IPS DF 6.9 (cell line): Measurements from ENCODE around the gene FRMD5.
"Not testable (repeated sequence)": the region's sequence is repeated elsewhere in the genome, so short reads cannot be mapped to it uniquely, and the experiment has no call there.

Experiments used
- DNase-seq: peaks from one replicate; pipeline ENCODE4 v3.0.0-alpha.2; 2013; ENCODE audit warnings: low read depth, low spot score
- H3K27ac ChIP-seq: one replicate; pipeline ENCODE4 v1.5.1; 2013; ENCODE audit warnings: low read length, control low read depth
- H3K27me3 ChIP-seq: 2 replicates; pipeline ENCODE4 v1.6.1; 2013; ENCODE audit warnings: mild to moderate bottlenecking, low read length; ENCODE audit not compliant: control insufficient read depth, insufficient read depth
- H3K36me3 ChIP-seq: 2 replicates; pipeline ENCODE4 v1.6.1; 2013; ENCODE audit warnings: low read length; ENCODE audit not compliant: control insufficient read depth, insufficient read depth
- H3K4me1 ChIP-seq: 2 replicates; pipeline ENCODE4 v1.6.1; 2013; ENCODE audit warnings: low read length; ENCODE audit not compliant: control insufficient read depth, insufficient read depth
- H3K4me3 ChIP-seq: 2 replicates; pipeline ENCODE4 v1.5.1; 2013; ENCODE audit warnings: mild to moderate bottlenecking, low read length
- H3K9me3 ChIP-seq: 2 replicates; pipeline ENCODE4 v1.6.1; 2013; ENCODE audit warnings: low read length, inconsistent platforms; ENCODE audit not compliant: control insufficient read depth, insufficient read depth
- WGBS: extraction: QIAGEN DNeasy Blood & Tissue Kit; methylation state at CpG from one replicate; pipeline ENCODE4 v1.1.7; 2013; ENCODE audit warnings: mixed read lengths, missing lambda C conversion rate; ENCODE audit not compliant: insufficient read length, insufficient coverage; 5-methylcytosine and 5-hydroxymethylcytosine counted together

FRMD5 gene

DNA sequence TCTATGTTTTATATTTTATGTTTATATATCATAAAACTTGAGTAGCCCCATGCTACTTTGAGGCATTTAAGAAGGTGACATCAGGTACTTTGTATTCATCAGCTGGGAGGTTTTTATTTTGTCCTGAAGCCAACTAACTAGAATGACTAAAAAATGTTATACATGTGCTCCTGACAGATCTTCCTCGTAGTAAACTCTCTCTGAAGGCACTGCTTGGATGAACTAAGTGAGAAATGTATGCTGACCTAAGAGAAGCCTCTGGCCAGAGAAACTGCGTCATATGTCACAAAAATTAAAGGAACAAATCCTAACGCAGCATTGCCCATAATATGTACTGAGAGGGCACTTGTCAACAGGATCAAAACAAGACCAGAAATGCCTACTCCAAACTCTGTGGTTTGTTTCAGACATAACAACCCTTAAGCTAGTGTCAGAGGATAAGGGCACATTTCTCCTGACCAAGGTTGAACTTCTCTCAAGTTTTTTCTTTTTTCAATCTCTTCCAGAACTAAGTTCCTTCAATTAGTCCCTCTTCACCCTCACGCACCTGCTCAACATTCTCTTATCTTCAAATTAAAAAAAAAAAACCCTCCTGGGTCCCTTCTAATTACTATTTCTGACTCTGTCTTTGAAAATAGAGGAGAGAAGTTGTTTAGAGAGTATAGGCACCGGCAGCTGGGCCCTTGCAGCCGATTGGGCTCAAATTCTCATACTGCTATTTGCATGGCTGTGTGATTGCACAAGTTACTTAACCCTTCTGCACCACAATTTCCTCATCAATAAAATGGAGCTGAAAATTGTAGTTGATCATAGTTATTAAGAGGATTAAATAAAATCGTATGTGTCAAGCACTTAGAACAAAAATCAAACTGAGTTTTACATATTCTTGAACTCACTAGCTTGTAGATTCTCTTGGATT lies 159.0 kb downstream of the FRMD5 start:
- Histone ChIP-seq H3K4me1 (peaks cover 2% of the 10 kb centered on the region; the same call in 1 of the 2 replicates), H3K27me3 (no peaks in the 10 kb centered on the region), H3K4me3 (no peak overlapping the region), H3K27ac (no peak overlapping the region), H3K36me3 (no peaks in the 10 kb centered on the region), H3K9me3 (no peaks in the 10 kb centered on the region)
- DNase-seq, result no peak
- 100% methylated on average over 1 of the region's 7 CpGs for WGBS

DNA sequence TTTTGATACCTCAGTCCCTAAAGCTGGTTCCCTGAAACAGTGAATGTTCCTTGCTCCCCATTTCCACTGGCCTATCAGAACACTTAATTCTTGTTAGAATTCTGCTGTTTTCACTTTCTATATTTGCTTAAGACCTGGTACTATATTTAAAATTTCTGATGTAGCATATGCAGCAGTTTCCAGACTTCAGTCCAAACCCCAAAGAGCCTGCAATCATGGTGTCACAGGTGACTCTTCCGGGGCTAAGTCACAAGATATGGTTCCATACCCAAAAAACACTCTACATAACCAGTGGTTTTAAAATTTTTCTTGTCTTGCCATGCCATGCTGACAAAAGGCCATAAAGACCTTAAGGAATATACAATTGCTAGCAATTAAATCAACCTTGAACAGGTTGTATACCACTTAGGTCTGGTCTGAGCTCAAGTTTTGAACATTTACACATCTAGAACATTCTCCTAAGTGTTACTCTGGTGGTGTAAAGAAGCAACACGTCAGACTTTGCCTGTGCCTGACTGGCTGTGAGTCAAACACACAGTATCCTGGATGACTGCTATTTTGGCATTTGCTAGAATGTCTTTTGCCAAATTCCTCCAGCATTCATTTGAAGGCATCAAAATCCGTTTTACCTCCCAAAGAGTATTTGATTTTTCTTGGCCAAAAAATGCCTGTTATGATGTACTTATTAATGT lies 160.0 kb downstream of the FRMD5 start:
- Histone ChIP-seq H3K4me3 (no peak overlapping the region), H3K27ac (no peak overlapping the region), H3K9me3 (no peaks in the 10 kb centered on the region), H3K36me3 (no peaks in the 10 kb centered on the region), H3K27me3 (no peaks in the 10 kb centered on the region), H3K4me1 (peaks cover 2% of the 10 kb centered on the region; the same call in 1 of the 2 replicates)
- WGBS, result no CpG with 5 or more reads among the region's 3 CpGs
- no peak for DNase-seq

DNA sequence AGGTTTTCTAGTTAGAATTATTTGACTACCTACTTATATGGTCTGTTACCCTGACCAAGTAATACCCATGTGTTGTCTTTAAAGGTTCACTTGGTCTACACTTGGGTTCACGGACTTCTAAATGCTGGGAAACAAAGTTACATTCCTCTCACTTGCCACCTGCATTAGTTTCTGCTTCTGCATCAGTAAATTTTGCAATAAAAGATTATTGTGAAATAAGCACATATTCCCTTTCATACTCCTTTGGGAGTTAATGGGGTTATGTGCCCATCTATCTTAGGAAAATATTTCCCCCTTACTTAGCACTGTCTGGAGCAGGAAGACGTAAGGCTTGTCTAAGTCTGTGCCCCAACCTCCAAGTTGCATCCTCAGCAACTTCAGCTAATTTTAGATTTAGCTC lies 160.7 kb downstream of the FRMD5 start:
- Histone ChIP-seq H3K27me3 (no peaks in the 10 kb centered on the region), H3K4me1 (peaks cover 2% of the 10 kb centered on the region; the same call in 1 of the 2 replicates), H3K9me3 (no peaks in the 10 kb centered on the region), H3K36me3 (no peaks in the 10 kb centered on the region), H3K27ac (no peak overlapping the region), H3K4me3 (no peak overlapping the region)
- no CpG with 5 or more reads among the region's 2 CpGs for WGBS
- no peak for DNase-seq

DNA sequence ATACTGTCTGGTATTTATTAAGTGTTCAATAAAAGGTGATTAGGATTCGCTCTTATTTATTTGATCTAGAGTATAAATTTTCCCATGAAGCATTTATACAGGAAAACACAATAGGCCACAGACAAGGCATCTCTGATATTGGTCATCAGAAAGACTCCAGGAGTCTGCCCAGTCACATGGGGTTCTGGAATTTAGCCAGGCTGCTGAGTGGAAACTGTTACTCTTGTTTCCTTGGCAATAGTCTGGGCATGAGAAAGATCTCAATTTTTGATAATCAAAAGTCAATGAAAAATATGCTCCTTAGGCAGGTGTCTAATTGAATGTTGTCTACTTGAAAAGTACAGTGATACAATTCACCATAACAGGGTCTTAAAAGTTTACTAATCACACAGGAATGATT lies 161.2 kb downstream of the FRMD5 start:
- H3K4me1 ChIP-seq, result peaks cover 2% of the 10 kb centered on the region; the same call in 1 of the 2 replicates
- DNase-seq, result no peak
- whole genome bisulfite sequencing, result no CpG with 5 or more reads among the region's 1 CpG
- no peaks in the 10 kb centered on the region for H3K27me3 ChIP-seq
- H3K9me3 ChIP-seq, result no peaks in the 10 kb centered on the region
- H3K27ac ChIP-seq, result no peak overlapping the region
- H3K4me3 ChIP-seq, result no peak overlapping the region
- no peaks in the 10 kb centered on the region for H3K36me3 ChIP-seq

DNA sequence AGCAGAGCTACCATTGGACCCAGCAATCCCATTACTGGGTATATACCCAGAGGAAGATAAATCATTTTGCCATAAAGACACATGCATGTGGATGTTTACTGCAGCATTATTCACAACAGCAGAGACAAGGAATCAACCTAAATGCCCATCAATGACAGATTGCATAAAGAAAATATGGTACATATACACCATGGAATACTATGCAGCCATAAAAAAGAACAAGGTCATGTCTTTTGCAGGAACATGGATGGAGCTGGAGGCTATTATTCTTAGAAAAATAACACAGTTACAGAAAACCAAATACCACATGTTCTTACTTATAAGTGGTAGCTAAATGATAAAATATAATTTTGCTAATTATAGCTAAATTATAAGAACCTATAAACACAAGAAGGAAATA lies 162.3 kb downstream of the FRMD5 start:
- H3K4me1 ChIP-seq, H3K9me3 ChIP-seq, H3K27me3 ChIP-seq, H3K4me3 ChIP-seq, DNase-seq, H3K36me3 ChIP-seq, H3K27ac ChIP-seq: not testable (repeated sequence)

DNA sequence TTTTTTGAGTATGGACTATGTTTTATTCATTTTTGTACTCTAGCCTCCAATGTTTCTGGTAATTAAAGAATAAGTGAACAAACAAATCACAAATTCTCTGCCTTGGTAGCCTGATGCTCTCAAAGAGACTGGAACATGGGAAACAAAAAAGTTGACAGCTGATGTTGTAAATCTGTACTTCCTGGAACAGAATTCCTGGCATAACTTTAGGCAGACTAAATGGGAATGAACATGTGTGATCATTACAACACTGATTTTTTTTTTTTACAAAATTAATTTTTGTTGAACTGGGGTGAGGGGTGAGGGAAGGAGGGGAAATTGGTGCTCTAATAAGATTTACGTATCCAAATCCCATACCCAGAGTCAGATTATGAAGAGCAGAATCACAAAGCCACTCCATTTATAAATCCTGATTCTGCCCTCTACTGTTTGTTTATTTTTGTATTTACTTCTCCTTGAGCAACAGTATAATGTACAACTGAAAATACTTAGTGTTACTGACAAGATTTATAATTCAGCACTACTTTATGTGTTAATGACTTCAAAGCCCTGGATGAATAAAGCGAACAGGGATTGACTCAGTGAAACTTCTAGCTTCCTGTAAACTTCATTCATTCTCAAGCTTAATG lies 165.0 kb downstream of the FRMD5 start:
- Histone ChIP-seq H3K27ac (no peak overlapping the region), H3K9me3 (no peaks in the 10 kb centered on the region), H3K27me3 (no peaks in the 10 kb centered on the region), H3K4me1 (peaks cover 2% of the 10 kb centered on the region; the same call in 1 of the 2 replicates), H3K36me3 (no peaks in the 10 kb centered on the region), H3K4me3 (no peak overlapping the region)
- no peak for DNase-seq
- no CpG with 5 or more reads among the region's 2 CpGs for WGBS

DNA sequence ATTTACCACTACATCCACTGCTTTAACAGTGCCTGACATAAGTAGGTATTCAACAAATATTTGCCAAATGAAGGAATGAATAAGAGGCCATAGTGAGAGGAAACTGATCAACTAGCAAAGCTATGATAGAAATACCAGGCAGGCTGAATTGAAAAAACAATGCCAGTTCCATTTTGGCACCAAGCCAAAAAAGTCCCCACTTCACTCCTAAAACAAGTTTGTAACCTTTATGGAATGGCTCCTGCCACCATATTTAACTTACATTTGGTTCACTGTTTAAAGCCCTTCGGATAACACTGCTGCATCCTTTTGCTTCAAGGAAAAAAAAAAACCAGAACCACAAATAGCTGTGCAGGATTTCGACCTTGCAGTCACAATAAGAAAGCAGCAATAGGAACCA lies 166.1 kb downstream of the FRMD5 start:
- Histone ChIP-seq H3K27me3 (no peaks in the 10 kb centered on the region), H3K27ac (no peak overlapping the region), H3K4me3 (no peak overlapping the region), H3K9me3 (no peaks in the 10 kb centered on the region), H3K36me3 (no peaks in the 10 kb centered on the region), H3K4me1 (peaks cover 2% of the 10 kb centered on the region; the same call in 1 of the 2 replicates)
- no peak for DNase-seq
- WGBS, result no CpG with 5 or more reads among the region's 2 CpGs

DNA sequence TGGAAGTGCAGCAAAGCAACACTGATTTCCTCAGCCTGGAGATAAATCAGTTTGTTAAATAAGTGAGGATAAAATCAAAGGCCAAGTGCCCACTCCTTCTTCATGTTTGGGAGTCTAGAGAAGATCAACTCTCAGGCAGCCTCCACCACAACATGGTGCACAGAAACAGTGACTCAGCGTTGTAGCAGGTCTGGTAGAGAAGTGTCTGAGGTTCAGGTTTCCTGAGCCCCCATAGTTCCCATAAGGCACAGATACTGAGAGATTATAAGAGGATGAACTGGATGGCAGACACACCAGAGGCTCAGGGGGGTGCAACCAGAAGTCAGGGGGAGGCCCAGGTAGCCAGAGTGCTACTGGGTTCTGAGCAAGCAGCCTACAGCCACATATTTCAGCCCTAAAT lies 166.7 kb downstream of the FRMD5 start:
- no peak overlapping the region for H3K27ac ChIP-seq
- H3K27me3 ChIP-seq, result no peaks in the 10 kb centered on the region
- H3K36me3 ChIP-seq, result no peaks in the 10 kb centered on the region
- no peaks in the 10 kb centered on the region for H3K9me3 ChIP-seq
- DNase-seq, result no peak
- H3K4me3 ChIP-seq, result no peak overlapping the region
- no CpG with 5 or more reads among the region's 1 CpG for WGBS
- peaks cover 2% of the 10 kb centered on the region; the same call in 1 of the 2 replicates for H3K4me1 ChIP-seq

DNA sequence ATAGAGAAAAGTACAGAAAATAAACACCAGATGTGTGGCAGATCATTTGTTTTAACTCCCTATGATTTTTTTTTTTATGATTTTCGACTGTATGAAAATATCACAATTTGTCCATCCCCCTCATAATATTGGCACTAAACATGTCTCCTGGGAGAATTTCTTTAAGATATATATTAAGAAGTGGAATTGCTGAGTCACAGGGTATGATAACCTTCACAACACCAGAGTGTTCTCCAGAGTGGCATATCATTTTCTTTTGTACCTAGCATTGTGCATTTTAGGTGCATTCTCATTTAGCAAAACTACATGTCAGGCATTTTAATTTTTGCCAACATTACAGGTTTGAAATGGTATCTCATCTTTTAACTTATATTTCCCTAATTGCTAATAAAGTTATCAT lies 170.9 kb downstream of the FRMD5 start:
- Histone ChIP-seq H3K36me3 (no peaks in the 10 kb centered on the region), H3K4me1 (peaks cover 2% of the 10 kb centered on the region; the same call in 1 of the 2 replicates), H3K27me3 (no peaks in the 10 kb centered on the region), H3K4me3 (no peak overlapping the region), H3K9me3 (no peaks in the 10 kb centered on the region), H3K27ac (no peak overlapping the region)
- no CpG with 5 or more reads among the region's 1 CpG for WGBS
- DNase-seq, result no peak

DNA sequence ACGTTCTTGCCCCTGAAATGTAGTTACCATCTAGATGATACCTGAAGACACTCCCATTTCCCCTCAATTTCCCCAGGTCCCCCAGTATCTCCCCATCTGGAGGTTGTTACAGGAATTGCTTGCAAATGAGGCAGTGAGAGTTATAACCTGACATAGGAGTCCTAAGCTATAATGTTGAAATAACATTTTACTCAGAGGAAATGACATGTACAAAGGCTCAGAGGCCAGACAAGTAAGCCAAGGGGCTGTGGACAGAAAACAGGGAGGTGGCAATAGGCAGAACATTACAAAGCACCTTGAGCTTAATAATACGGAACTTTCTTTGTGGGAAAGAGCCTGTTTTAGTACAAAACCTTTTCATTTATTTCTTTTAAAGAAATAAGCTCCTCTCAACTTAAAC lies 171.9 kb downstream of the FRMD5 start:
- H3K4me3 ChIP-seq, result no peak overlapping the region
- H3K27me3 ChIP-seq, result no peaks in the 10 kb centered on the region
- no peak for DNase-seq
- H3K4me1 ChIP-seq, result no peaks in the 10 kb centered on the region
- H3K36me3 ChIP-seq, result no peaks in the 10 kb centered on the region
- no peak overlapping the region for H3K27ac ChIP-seq
- no CpG with 5 or more reads among the region's 2 CpGs for WGBS
- no peaks in the 10 kb centered on the region for H3K9me3 ChIP-seq
